Fibroblast of the aortic adventitia (primary cell): ENCODE data around the gene ARV1. TPM values are rescaled to one million over a fixed set of nuclear protein-coding genes. Genes with fewer than 3 reads are reported as not detected.
"Not testable (repeated sequence)": the region's sequence is repeated elsewhere in the genome, so short reads cannot be mapped to it uniquely, and the experiment has no call there.

ENCODE experiments used
- DNase-seq: peaks from one replicate; pipeline ENCODE4 v3.0.0-alpha.2; 2010; ENCODE audit warnings: low read depth
- H3K4me3 ChIP-seq: 2 replicates; pipeline ENCODE4 v1.5.1; 2011; ENCODE audit warnings: low read depth, mild to moderate bottlenecking, control low read depth, low read length, moderate library complexity
- CTCF ChIP-seq: IDR thresholded peaks from 2 replicates; pipeline ENCODE4 v1.5.1; 2011; ENCODE audit warnings: mild to moderate bottlenecking, low read length, control low read depth, inconsistent platforms; ENCODE audit not compliant: insufficient read depth
- total RNA-seq: library from RNA; depleted of rRNA; stranded (reverse); fragments of >200 nt; gene quantifications from 2 replicates; pipeline ENCODE4 v1.2.3, GENCODE V29; 2012; ENCODE audit warnings: low replicate concordance

The ARV1 gene
- total RNA-seq, 1 donor, result 19.1 TPM

DNA sequence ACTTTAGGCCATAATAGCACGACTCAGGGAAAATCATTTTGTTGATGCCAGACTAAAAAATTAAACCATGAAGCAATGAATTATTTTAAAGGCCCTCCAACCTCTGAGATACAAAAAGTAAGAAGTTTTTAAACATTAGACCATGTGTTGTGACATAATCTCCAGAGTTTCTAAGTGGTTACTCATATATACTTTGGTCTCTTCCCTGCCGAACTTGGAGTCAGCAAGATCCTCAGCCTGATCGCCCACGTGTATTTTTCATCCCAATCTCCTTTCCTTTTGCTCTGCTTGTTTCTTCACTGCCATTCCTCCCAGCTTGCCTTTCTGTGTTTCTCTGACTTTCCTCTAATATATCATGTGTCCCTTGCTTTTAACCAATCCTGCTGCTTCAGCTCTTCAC is 3.8 kb downstream of the ARV1 start:
- H3K4me3 ChIP-seq, result no peak overlapping the region
- no peak for TF ChIP-seq CTCF
- peak; percentile 6 for DNase-seq

- DNase-seq, result no peak
- no peak overlapping the region for H3K4me3 ChIP-seq
- TF ChIP-seq CTCF, result no peak
Measured at GRCh38 chr1:230983811-230984210, 4.9 kb downstream of the ARV1 start.

DNA sequence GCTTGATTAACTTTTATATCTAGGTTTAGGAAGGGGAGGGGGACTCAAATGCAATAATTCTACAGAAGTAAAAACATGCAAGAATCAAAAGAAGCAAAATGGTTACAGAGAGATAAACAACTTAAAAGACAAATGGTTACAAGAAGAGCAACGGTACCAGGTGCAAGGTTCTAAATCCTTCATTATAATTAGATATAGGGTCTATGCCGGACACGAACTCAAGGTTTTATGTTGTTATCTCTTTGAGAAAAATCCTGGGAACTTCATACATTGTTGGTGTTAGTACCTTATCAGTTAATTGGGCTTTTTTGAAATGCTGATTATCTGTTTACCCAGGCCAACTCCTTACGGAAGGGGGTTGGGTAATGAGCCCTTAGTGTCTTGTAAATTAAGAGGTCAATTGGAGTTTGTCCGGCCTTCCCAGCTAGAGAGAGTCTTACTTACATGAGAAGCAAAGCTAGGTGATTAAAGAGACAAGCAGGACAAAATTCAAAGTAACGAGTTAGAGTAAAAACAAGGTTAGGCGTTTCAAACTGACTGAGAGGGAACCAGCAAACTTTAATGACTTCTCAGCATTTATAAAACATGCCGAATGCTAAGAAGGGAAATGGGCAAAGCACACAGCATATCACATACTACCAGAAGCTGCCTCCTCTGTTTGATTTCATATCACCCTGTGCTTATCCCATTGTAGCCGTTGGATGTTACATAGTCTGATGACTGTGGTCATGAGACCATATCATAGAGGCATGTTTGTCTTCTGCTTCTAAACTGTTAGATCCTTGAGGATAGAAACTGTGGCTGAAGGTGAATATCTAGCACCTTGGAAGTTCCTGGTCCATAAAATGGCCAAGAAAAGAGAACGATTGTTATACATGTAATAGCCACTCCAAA is 6.0 kb downstream of the ARV1 start:
- not testable (repeated sequence) for DNase-seq, H3K4me3 ChIP-seq

- TF ChIP-seq CTCF, result no peak
- no peak for DNase-seq
- no peak overlapping the region for H3K4me3 ChIP-seq
Measured at GRCh38 chr1:230985711-230986110, 6.8 kb downstream of the ARV1 start.

GRCh38 chr1:230986976-230987375 is 8.1 kb downstream of the ARV1 start:
- DNase-seq, result no peak
- no peak for TF ChIP-seq CTCF
- H3K4me3 ChIP-seq, result no peak overlapping the region

DNA sequence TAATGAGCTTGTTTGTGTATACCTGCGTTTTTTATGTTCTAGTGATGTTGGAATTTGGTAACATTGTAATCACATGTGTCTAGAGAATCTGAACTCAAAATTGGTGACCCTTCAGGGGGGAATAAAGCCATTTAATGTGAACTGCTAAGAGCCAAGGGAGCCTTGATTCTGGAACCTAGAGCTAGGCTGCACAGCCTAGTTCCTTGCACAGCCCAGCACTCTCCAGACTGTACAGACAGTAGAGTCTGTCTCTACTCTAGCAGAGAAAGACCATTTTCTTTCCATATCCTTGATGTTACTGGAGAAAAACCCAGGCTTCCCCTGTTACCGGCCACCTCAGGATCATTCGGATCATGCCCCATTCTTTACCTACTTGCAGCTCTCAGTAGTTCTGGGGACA is 8.6 kb downstream of the ARV1 start:
- DNase-seq, result no peak
- TF ChIP-seq CTCF, result no peak
- H3K4me3 ChIP-seq, result no peak overlapping the region

GRCh38 chr1:230992100-230992774 is 13.3 kb downstream of the ARV1 start:
- DNase-seq, result no peak
- H3K4me3 ChIP-seq, result no peak overlapping the region
- TF ChIP-seq CTCF, result no peak
